GM19035 (cell line): ENCODE results near the gene AQP12A.

Source experiments
- ATAC-seq: cut with Tn5 transposase; IDR thresholded peaks from one replicate; pipeline ENCODE4 v1.9.1; 2021; ENCODE audit not compliant: unreplicated experiment

The AQP12A gene

GRCh38 chr2:240720686-240721595 is 29.3 kb downstream of the AQP12A start:
- no peak for ATAC-seq

- ATAC-seq, result no peak
Measured at GRCh38 chr2:240721596-240722180, 30.0 kb downstream of the AQP12A start.

- no peak for ATAC-seq
Measured at GRCh38 chr2:240722376-240722775, 30.7 kb downstream of the AQP12A start.

GRCh38 chr2:240722796-240723735 is 31.4 kb downstream of the AQP12A start:
- no peak for ATAC-seq

GRCh38 chr2:240723851-240724250 is 32.2 kb downstream of the AQP12A start:
- no peak for ATAC-seq

- ATAC-seq, result no peak
Measured at GRCh38 chr2:240724431-240724830, 32.8 kb downstream of the AQP12A start.

GRCh38 chr2:240725266-240725665 is 33.6 kb downstream of the AQP12A start:
- ATAC-seq, result no peak

- no peak for ATAC-seq
Measured at GRCh38 chr2:240725671-240726070, 34.0 kb downstream of the AQP12A start.

DNA sequence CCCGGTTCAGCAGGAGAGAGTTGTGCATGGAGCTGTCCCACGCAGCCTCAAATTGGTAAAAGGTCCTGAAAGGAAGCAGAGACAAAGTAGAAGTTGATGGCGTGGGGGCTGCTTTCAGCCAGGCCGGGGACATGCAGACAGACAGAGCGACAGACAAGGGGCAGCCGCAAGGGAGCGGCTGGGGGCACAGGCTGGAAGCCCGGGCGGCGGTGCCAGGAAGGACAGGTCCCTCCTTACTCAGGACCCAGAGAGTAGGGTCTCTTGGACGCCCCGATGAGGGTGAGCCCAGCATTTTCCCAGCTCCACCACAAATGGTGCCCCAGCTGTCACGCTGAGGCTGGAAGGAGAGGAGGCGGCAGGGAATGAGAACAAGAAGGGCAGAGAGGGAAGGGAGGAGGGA is 35.2 kb downstream of the AQP12A start:
- ATAC-seq, result no peak

DNA sequence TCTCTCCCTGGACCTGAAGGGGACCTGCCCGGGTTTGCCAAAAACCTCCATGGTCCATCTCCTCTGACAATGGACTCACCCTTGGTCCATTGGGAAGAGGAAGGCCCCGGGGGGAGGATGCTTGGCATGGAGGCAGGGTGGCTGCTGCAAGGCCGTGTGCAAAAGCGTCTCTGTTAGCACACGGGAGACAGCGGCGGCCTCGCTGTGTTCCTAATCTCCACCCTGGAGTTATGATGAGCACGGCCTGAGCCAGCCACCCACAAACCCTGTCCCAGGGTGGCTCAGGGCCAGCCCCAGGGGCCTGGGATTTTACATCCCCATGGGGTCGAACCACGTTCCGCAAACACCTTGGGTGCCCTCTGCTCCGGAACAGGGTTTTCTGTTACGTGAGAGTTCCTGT is 35.8 kb downstream of the AQP12A start:
- no peak for ATAC-seq

DNA sequence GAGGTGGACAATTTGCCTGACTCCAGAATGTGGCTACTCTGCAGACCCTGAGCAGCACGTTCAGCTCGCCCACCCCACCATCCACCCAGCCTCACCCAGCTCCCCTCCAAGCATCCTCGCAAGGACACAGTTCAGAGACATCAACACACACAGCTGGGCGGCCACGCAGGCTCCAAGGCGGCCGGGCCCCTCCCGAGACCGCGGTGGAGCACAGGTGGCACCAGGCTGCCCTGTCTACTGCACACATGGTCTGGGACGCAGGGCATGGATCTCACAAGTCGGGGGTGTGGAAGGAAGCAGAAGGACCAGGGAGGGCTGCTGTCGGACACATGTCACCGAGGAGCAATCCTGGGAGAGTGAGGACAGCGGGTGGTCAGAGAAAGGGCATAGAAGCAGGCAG is 36.2 kb downstream of the AQP12A start:
- no peak for ATAC-seq

- no peak for ATAC-seq
Measured at GRCh38 chr2:240728361-240728760, 36.7 kb downstream of the AQP12A start.

DNA sequence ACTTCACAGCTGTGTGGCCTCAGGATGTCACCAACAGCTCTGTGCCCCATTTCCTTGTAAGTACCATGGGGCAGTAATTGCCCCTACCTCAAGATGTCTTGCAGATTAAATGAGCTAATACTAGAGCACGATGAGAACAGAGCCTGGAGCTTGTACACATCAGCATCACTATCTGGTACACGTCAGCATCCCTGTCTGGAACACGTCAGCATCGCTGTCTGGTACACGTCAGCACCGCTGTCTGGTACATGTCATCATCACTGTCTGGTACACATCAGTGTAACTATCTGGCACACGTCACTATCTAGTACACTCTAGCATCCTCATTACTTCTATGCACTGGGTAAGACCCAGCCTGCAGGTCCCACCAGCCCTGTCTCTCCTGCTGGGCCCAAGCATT is 37.2 kb downstream of the AQP12A start:
- ATAC-seq, result no peak

DNA sequence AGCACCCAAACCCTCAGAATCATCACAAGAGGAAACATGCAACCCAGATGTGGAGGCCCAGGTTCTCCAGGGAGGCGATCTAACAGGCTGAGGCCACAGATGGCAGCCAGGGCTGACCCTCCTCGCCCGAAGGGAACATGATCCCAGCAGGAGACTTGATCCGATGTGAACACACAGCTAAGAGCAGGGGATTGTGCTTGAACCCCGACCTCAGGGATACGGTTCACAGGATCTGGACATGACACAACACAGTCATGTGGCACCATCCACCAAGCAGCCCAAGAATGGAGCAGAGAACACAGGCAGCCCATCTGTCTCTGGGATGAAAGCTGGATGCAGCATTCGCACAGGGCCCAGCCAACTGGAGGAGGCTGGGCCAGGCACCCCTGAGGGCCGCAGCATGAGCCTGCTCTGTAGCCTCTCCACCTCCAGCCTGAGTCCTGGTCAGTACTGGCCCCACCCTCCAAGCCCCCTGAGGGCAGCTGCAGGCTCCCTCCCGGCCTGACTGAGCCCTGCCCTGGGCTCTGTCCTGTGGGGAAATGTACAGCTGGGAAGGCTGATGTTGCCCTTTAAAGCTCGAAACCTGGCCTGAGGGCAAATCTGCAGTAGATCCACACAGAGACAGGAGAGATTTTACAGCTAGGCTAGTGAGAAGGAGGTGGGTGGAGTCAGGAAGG is 39.0 kb downstream of the AQP12A start:
- ATAC-seq, result no peak

DNA sequence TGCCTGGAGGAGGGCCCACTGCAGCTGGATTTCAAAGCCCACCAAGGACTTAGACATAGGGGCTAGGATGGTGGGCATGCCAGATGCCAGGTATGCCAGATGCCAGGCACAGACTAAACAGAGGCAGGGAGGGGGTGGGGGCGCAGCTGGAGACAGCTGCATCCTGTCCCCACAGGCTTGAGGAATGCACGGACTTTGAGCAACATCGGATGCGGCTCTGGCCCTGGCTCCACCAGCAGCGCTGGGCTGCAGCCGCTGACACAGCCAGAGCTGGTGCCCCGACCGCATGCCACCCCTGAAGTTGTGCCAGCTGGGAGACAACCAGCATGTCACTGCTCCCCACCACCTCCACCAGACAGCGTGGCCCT is 39.5 kb downstream of the AQP12A start:
- no peak for ATAC-seq

- ATAC-seq, result no peak
Measured at GRCh38 chr2:240732184-240732583, 40.5 kb downstream of the AQP12A start.

- no peak for ATAC-seq
Measured at GRCh38 chr2:240732911-240733622, 41.4 kb downstream of the AQP12A start.

DNA sequence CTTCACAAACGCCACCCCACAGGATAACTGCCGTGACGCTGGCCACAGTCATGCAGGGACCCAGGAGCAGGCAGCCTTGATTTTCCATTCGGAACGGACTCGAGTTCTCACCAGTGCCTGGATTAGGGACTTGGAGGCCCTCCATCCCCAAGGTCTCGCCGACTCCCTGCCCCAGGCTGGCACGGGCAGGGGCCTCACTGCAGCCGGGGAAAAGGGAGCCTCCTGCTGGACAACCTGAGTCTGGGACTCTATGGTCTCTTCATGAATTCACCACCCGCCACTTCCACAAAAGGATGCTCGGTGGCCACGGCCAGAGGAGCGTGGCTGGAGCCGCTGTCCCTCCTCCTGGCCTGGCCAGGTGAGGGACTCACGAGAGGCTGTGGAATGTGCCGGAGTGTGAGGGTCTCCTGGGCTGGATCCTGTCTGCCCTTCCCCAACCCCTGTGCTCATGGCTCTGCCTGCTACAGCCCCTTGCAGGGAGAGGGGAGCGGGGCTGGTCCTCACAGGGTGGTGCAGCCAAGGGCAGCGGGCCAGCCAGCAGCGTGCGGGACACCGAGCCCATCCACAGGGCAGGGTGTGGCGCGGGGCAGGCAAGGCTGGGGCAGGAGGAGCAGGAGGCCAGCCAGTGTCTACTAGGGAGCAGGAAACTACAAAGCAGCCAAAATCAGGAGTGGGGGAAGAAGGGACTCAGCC is 42.3 kb downstream of the AQP12A start:
- ATAC-seq, result no peak

DNA sequence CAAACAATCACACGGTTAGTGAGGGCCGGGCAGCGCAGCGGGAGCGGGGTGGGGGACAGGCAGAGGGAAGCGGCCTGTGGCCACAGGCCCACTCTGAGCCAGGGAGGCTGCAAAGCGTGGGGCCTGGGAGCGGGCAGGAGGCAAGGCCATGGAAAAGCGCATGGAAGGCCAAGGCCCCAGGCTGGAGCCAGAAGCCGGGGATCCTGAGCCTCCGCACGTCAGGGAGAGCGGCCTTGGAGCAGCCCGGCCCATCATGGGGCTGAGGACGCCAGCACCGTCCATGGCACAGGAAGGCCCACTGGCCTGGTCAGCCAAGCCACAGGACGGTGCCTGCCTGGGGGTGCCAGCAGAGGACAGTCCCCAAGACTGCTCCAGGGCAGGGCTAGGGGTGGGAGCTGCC is 43.1 kb downstream of the AQP12A start:
- no peak for ATAC-seq

DNA sequence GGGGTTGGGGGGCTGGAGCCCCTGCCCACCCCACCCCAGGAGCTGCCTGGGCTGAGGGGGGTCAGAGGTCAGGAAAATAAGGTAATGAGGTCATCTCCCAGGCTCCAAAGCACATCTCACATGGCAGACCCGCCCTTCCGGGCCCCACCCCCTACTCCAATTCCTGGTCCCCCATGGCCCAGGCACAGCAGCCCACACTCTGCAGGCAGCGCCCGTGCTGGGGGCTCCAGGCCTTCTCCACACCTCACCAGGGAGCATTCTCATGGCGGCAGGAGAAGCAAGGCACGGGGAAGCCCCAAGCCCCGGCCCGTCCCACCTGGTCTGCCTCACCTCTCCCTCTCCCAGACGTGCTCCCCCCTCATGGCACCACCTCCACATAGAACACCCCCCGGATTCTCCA is 43.8 kb downstream of the AQP12A start:
- no peak for ATAC-seq
